Measurements from ENCODE around the gene CHST7. TPM values are rescaled to one million over a fixed set of nuclear protein-coding genes. Genes with fewer than 3 reads are reported as not detected.

Gene CHST7
- total and polyA plus RNA-seq, 2 experiments from 2014 or later, result 5.6 to 7.8 TPM

GRCh38 chrX:46611658-46612362, 38.2 kb downstream of the CHST7 start:
- Histone ChIP-seq H3K27me3 (no peaks in the 10 kb centered on the region), H4K20me1 (ENCODE audit: insufficient read depth, poor library complexity, severe bottlenecking) (no peaks in the 10 kb centered on the region), H3K4me2 (no peak overlapping the region), H3K4me3 (no peak overlapping the region), H3K79me2 (no peaks in the 10 kb centered on the region), H2AFZ (no peak overlapping the region), H3K4me1 (ENCODE audit: insufficient read depth) (no peaks in the 10 kb centered on the region), H3K9me3 (ENCODE audit: low read depth) (no peaks in the 10 kb centered on the region), H3K9me2 (replicated peaks; ENCODE audit: insufficient read depth) (no peaks in the 10 kb centered on the region), H3K27ac (no peak overlapping the region), H3K36me3 (replicated peaks; ENCODE audit: insufficient read depth, low read depth) (no peaks in the 10 kb centered on the region)
- TF ChIP-seq EZH2 (IDR thresholded peaks at IDR 0.05; ENCODE audit: borderline replicate concordance), result no peak
- 77% methylated on average over 13 of the region's 13 CpGs for WGBS (ENCODE audit: low lambda C conversion rate, missing lambda C conversion rate)
- DNase-seq (ENCODE audit: low spot score), result no peak

GRCh38 chrX:46617906-46618305, 44.3 kb downstream of the CHST7 start:
- H2AFZ ChIP-seq, result no peak overlapping the region
- TF ChIP-seq EZH2 (IDR thresholded peaks at IDR 0.05; ENCODE audit: borderline replicate concordance) (no peak), EZH2phosphoT487 (IDR thresholded peaks at IDR 0.05; ENCODE audit: low read depth, severe bottlenecking, unreplicated experiment) (no peak)
- H3K4me3 ChIP-seq, result no peak overlapping the region
- DNase-seq (ENCODE audit: low spot score), result no peak
- no peaks in the 10 kb centered on the region for H3K27me3 ChIP-seq
- H3K4me1 ChIP-seq (ENCODE audit: insufficient read depth), result no peaks in the 10 kb centered on the region
- no peaks in the 10 kb centered on the region for H4K20me1 ChIP-seq (ENCODE audit: insufficient read depth, poor library complexity, severe bottlenecking)
- no peaks in the 10 kb centered on the region for H3K79me2 ChIP-seq
- no peak overlapping the region for H3K27ac ChIP-seq
- no peaks in the 10 kb centered on the region for H3K9me3 ChIP-seq (ENCODE audit: low read depth)
- no peak overlapping the region for H3K4me2 ChIP-seq
- H3K9me2 ChIP-seq (replicated peaks; ENCODE audit: insufficient read depth), result no peaks in the 10 kb centered on the region
- no peaks in the 10 kb centered on the region for H3K36me3 ChIP-seq (replicated peaks; ENCODE audit: insufficient read depth, low read depth)

GRCh38 chrX:46618947-46619346, 45.4 kb downstream of the CHST7 start:
- H3K27me3 ChIP-seq, result no peaks in the 10 kb centered on the region
- no peaks in the 10 kb centered on the region for H3K79me2 ChIP-seq
- no peaks in the 10 kb centered on the region for H3K9me3 ChIP-seq (ENCODE audit: low read depth)
- no peaks in the 10 kb centered on the region for H3K4me1 ChIP-seq (ENCODE audit: insufficient read depth)
- no peak for DNase-seq (ENCODE audit: low spot score)
- no peaks in the 10 kb centered on the region for H3K36me3 ChIP-seq (replicated peaks; ENCODE audit: insufficient read depth, low read depth)
- no peak overlapping the region for H3K27ac ChIP-seq
- no peak for TF ChIP-seq EZH2 (IDR thresholded peaks at IDR 0.05; ENCODE audit: borderline replicate concordance)
- TF ChIP-seq CTCF (IDR thresholded peaks at IDR 0.05; ENCODE audit: poor library complexity), result no peak
- no peak for TF ChIP-seq EZH2phosphoT487 (IDR thresholded peaks at IDR 0.05; ENCODE audit: low read depth, severe bottlenecking, unreplicated experiment)
- no peaks in the 10 kb centered on the region for H3K9me2 ChIP-seq (replicated peaks; ENCODE audit: insufficient read depth)
- no peak overlapping the region for H3K4me3 ChIP-seq
- no peak overlapping the region for H3K4me2 ChIP-seq
- H4K20me1 ChIP-seq (ENCODE audit: insufficient read depth, poor library complexity, severe bottlenecking), result no peaks in the 10 kb centered on the region
- no peak overlapping the region for H2AFZ ChIP-seq

GRCh38 chrX:46620505-46620904, 46.9 kb downstream of the CHST7 start:
- no peak for TF ChIP-seq EZH2phosphoT487 (IDR thresholded peaks at IDR 0.05; ENCODE audit: low read depth, severe bottlenecking, unreplicated experiment)
- TF ChIP-seq CTCF (IDR thresholded peaks at IDR 0.05; ENCODE audit: poor library complexity), result no peak
- no peak for TF ChIP-seq EZH2 (IDR thresholded peaks at IDR 0.05; ENCODE audit: borderline replicate concordance)
- no peak overlapping the region for H2AFZ ChIP-seq
- no peaks in the 10 kb centered on the region for H3K79me2 ChIP-seq
- no peaks in the 10 kb centered on the region for H3K27me3 ChIP-seq
- H3K9me2 ChIP-seq (replicated peaks; ENCODE audit: insufficient read depth), result no peaks in the 10 kb centered on the region
- H3K4me3 ChIP-seq, result no peak overlapping the region
- no peaks in the 10 kb centered on the region for H3K36me3 ChIP-seq (replicated peaks; ENCODE audit: insufficient read depth, low read depth)
- no peak overlapping the region for H3K27ac ChIP-seq
- no peaks in the 10 kb centered on the region for H3K9me3 ChIP-seq (ENCODE audit: low read depth)
- no peaks in the 10 kb centered on the region for H4K20me1 ChIP-seq (ENCODE audit: insufficient read depth, poor library complexity, severe bottlenecking)
- no peaks in the 10 kb centered on the region for H3K4me1 ChIP-seq (ENCODE audit: insufficient read depth)
- no peak overlapping the region for H3K4me2 ChIP-seq
- no peak for DNase-seq (ENCODE audit: low spot score)
- WGBS (ENCODE audit: low lambda C conversion rate, missing lambda C conversion rate), result 70% methylated on average over 4 of the region's 4 CpGs

Data from hepatocyte (in vitro differentiated cells).